ENCODE data around the gene SLTM.
"Not testable (repeated sequence)": the region's sequence is repeated elsewhere in the genome, so short reads cannot be mapped to it uniquely, and the experiment has no call there.

SLTM gene

GRCh38 chr15:58933281-58934113 lies at the start of gene SLTM:
Gene SLTM, minus strand, starts transcription at chr15:58933679. Its CDS starts 114 bp downstream, at chr15:58933565.
- DNase-seq = peak; percentile 49 to 86

- no peak for DNase-seq
Observed at GRCh38 chr15:58983261-58983660, 49.8 kb upstream of the SLTM start.

GRCh38 chr15:58981808-58982475 lies 48.5 kb upstream of the SLTM start:
- no peak for DNase-seq

- no peak for DNase-seq
Observed at GRCh38 chr15:58980351-58980939, 47.0 kb upstream of the SLTM start.

GRCh38 chr15:58977887-58978286 lies 44.4 kb upstream of the SLTM start:
- DNase-seq = no peak

- no peak for DNase-seq
Observed at GRCh38 chr15:58967479-58967878, 34.0 kb upstream of the SLTM start.

- no peak for DNase-seq
Observed at GRCh38 chr15:58966698-58967097, 33.2 kb upstream of the SLTM start.

- DNase-seq = no peak
Observed at GRCh38 chr15:58962662-58963565, 29.4 kb upstream of the SLTM start.

GRCh38 chr15:58962136-58962535 lies 28.7 kb upstream of the SLTM start:
- DNase-seq = no peak

GRCh38 chr15:58958811-58959210 lies 25.3 kb upstream of the SLTM start:
- no peak for DNase-seq

- DNase-seq = peak in 1 of 2 experiments; percentile 6
Observed at GRCh38 chr15:58957101-58957973, 23.9 kb upstream of the SLTM start.

GRCh38 chr15:58952751-58953150 lies 19.3 kb upstream of the SLTM start:
- DNase-seq = no peak

GRCh38 chr15:58951388-58952007 lies 18.0 kb upstream of the SLTM start:
- DNase-seq = no peak

GRCh38 chr15:58947179-58947578 lies 13.7 kb upstream of the SLTM start:
- no peak for DNase-seq

- not testable (repeated sequence) for DNase-seq
Observed at GRCh38 chr15:58934974-58935373, 1.5 kb upstream of the SLTM start.

GRCh38 chr15:58934521-58934920 lies 1.0 kb upstream of the SLTM start:
- DNase-seq = no peak

GRCh38 chr15:58934114-58934447 lies 602 bp upstream of the SLTM start:
- DNase-seq = peak in 1 of 2 experiments; percentile 27

GRCh38 chr15:58932710-58933280 lies 684 bp downstream of the SLTM start:
- DNase-seq = no peak

GRCh38 chr15:58931987-58932588 lies 1.4 kb downstream of the SLTM start:
- DNase-seq = no peak

GRCh38 chr15:58929891-58930416 lies 3.5 kb downstream of the SLTM start:
- no peak for DNase-seq
